H1 (cell line): ENCODE measurements around the gene MSL1. TPM values are rescaled to one million over a fixed set of nuclear protein-coding genes. Genes with fewer than 3 reads are reported as not detected.

Experiments used
- ATF2 ChIP-seq: IDR thresholded peaks from 2 replicates; pipeline ENCODE4 v1.6.1; 2012; ENCODE audit warnings: low read length, inconsistent platforms
- CBX8 ChIP-seq: fragments of 300-800, 300-1000 bp; sonication (generic); IDR thresholded peaks from 2 replicates; pipeline ENCODE4 v1.7.1; 2016; ENCODE audit warnings: low read depth, low read length, borderline replicate concordance
- CHD2 ChIP-seq: IDR thresholded peaks from 2 replicates; pipeline ENCODE4 v1.6.1; 2012; ENCODE audit warnings: low read length, improper control_type of control experiment
- CTBP2 ChIP-seq: IDR thresholded peaks from 2 replicates; pipeline ENCODE4 v1.7.0; 2011; ENCODE audit warnings: borderline replicate concordance, mild to moderate bottlenecking, moderate library complexity, mixed read lengths, low read length; ENCODE audit not compliant: insufficient read depth, insufficient read length
- E2F6 ChIP-seq: IDR thresholded peaks from 2 replicates; pipeline ENCODE4 v1.6.1; 2012; ENCODE audit warnings: inconsistent platforms
- EGR1 ChIP-seq: IDR thresholded peaks from 2 replicates; pipeline ENCODE4 v1.6.1; 2011; ENCODE audit warnings: low read depth, low read length, borderline replicate concordance
- HDAC2 ChIP-seq, 2 experiments: fragments of 300-600 bp in 1 of 2; sonication (generic) in 1 of 2; IDR thresholded peaks; 2 replicates each; pipeline ENCODE4 v1.6.1; 2011 to 2012; ENCODE audit warnings: low read depth in 2 of 2, low read length in 2 of 2, mild to moderate bottlenecking in 2 of 2, moderate library complexity in 2 of 2, borderline replicate concordance in 1 of 2, inconsistent platforms in 1 of 2
- JUN ChIP-seq: IDR thresholded peaks from 2 replicates; pipeline ENCODE4 v1.6.1; 2011; ENCODE audit warnings: low read depth, mild to moderate bottlenecking, improper control_type of control experiment, low read length
- JUND ChIP-seq: IDR thresholded peaks from 2 replicates; pipeline ENCODE4 v1.6.1; 2011; ENCODE audit warnings: mild to moderate bottlenecking, improper control_type of control experiment, low read length
- MAFK ChIP-seq: IDR thresholded peaks from 2 replicates; pipeline ENCODE4 v1.6.1; 2012; ENCODE audit warnings: low read depth, mild to moderate bottlenecking, improper control_type of control experiment, low read length
- SIN3A ChIP-seq, 2 experiments: IDR thresholded peaks in 1 of 2; conservative IDR thresholded peaks in 1 of 2; 2 replicates each; pipeline ENCODE4 v1.6.1; 2011 to 2012; ENCODE audit warnings: low read length in 2 of 2, improper control_type of control experiment in 1 of 2, low read depth in 1 of 2, mild to moderate bottlenecking in 1 of 2
- SIX5 ChIP-seq: IDR thresholded peaks from 2 replicates; pipeline ENCODE4 v1.6.1; 2011; ENCODE audit warnings: mild to moderate bottlenecking, low read depth, low read length
- SP1 ChIP-seq: IDR thresholded peaks from 2 replicates; pipeline ENCODE4 v1.6.1; 2011; ENCODE audit warnings: low read depth, low read length
- SUZ12 ChIP-seq: fragments of 200-600 bp; sonication (generic); IDR thresholded peaks from 2 replicates; pipeline ENCODE4 v1.6.1; 2012; ENCODE audit warnings: mild to moderate bottlenecking, inconsistent platforms, low read length, moderate library complexity, mixed read lengths
- TEAD4 ChIP-seq: IDR thresholded peaks from 2 replicates; pipeline ENCODE4 v1.6.1; 2012; ENCODE audit warnings: low read depth, low read length, inconsistent platforms, mixed read lengths
- polyA plus RNA-seq, 7 experiments: library from polyadenylated mRNA; depleted of rRNA in 3 of 7; stranded (reverse) in 5 of 7; unstranded in 2 of 7; fragments of >200 nt in 5 of 7; fragments of 200-250 nt in 2 of 7; gene quantifications; 1 replicate in 5 of 7; 2 replicates in 1 of 7; 4 replicates in 1 of 7; pipeline versions ENCODE4 v1.2.1 to v1.2.3, GENCODE V29; 2011 to 2013; ENCODE audit warnings: missing spikeins in 2 of 7, mixed read lengths in 2 of 7
- total RNA-seq: library from RNA; stranded (reverse); fragmentation: NEBNext Ultra II Directional; extraction: Animal tissue kit (Norgen Biotek cat#: 25700); gene quantifications from 2 replicates; pipeline ENCODE4 v1.2.1, GENCODE V29; 2021
- TF ChIP-seq, protein P1 (sequence below): IDR thresholded peaks from 2 replicates; pipeline ENCODE4 v1.6.1; 2012; ENCODE audit warnings: inconsistent platforms
- TF ChIP-seq, protein P2 (sequence below): IDR thresholded peaks from 2 replicates; pipeline ENCODE4 v1.6.1; 2011; ENCODE audit warnings: low read depth, mild to moderate bottlenecking, low read length; ENCODE audit not compliant: insufficient read depth

MSL1 gene
- total and polyA plus RNA-seq, 2 of the 8 experiments (the other 6 are each of a cell fraction or from before 2014, with no cell fraction given), result 24.1 to 66.5 TPM

GRCh38 chr17:40100669-40101366, 21.0 kb upstream of the MSL1 start (continued):
- no peak for TF ChIP-seq CTBP2
- TF ChIP-seq, protein P1, sequence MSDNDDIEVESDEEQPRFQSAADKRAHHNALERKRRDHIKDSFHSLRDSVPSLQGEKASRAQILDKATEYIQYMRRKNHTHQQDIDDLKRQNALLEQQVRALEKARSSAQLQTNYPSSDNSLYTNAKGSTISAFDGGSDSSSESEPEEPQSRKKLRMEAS, result peak; percentile 100
- TF ChIP-seq E2F6, result peak; percentile 98
- TF ChIP-seq HDAC2 (IDR thresholded peaks at IDR 0.05; ENCODE audit: borderline replicate concordance in 1 of 2, low read depth in 2 of 2, low read length in 2 of 2), result 0 out of 4 replicates have a peak, but pooled peaks have one; percentile 10 to 17
- TF ChIP-seq TEAD4, result 0 out of 2 replicates have a peak, but pooled peaks have one; percentile 29
- TF ChIP-seq ATF2, result no peak
- 0 out of 2 replicates have a peak, but pooled peaks have one; percentile 4 for TF ChIP-seq SP1
- no peak for TF ChIP-seq CBX8
- TF ChIP-seq JUN, result peak; percentile 22; the same call in 1 of the 2 replicates
- TF ChIP-seq SIN3A (conservative IDR thresholded peaks at IDR 0.05 in 1 of 2, IDR thresholded peaks at IDR 0.05 in 1 of 2; ENCODE audit: low read depth in 1 of 2, low read length in 2 of 2), result peak; percentile 11 to 77; a peak in 1 of 4 replicates
- TF ChIP-seq, protein P2, sequence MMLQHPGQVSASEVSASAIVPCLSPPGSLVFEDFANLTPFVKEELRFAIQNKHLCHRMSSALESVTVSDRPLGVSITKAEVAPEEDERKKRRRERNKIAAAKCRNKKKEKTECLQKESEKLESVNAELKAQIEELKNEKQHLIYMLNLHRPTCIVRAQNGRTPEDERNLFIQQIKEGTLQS, result peak; percentile 66; the same call in 1 of the 2 replicates
- no peak for TF ChIP-seq EGR1
- no peak for TF ChIP-seq SUZ12
- TF ChIP-seq SIX5, result peak; percentile 50
- TF ChIP-seq MAFK, result peak; percentile 22; the same call in 1 of the 2 replicates
- TF ChIP-seq JUND, result 0 out of 2 replicates have a peak, but pooled peaks have one; percentile 12
- TF ChIP-seq CHD2, result peak; percentile 65; the same call in 1 of the 2 replicates
